Bronchial epithelial cell (primary cell): Measurements from ENCODE around the gene MLXIP. TPM values are rescaled to one million over a fixed set of nuclear protein-coding genes. Genes with fewer than 3 reads are reported as not detected.
A peak's percentile ranks its signal among the peaks of the same experiment; 100 is the strongest.

Experiments
- DNase-seq: peaks from one replicate; pipeline ENCODE4 v3.0.0-alpha.2; 2010; ENCODE audit warnings: low read depth
- FAIRE-seq: peaks from 2 replicates; lab custom pipeline; 2011; peaks lifted over from hg19 to GRCh38; lab: Jason Lieb, UNC
- H3K27me3 ChIP-seq: 2 replicates; pipeline ENCODE4 v1.5.1; 2011; ENCODE audit warnings: low read length; ENCODE audit not compliant: control insufficient read depth, insufficient read depth
- H3K36me3 ChIP-seq: 2 replicates; pipeline ENCODE4 v1.5.1; 2011; ENCODE audit warnings: low read length; ENCODE audit not compliant: control insufficient read depth, insufficient read depth
- H3K4me3 ChIP-seq: 2 replicates; pipeline ENCODE4 v1.5.1; 2011; ENCODE audit warnings: mild to moderate bottlenecking, low read depth, low read length, control low read depth
- CTCF ChIP-seq: IDR thresholded peaks from 2 replicates; pipeline ENCODE4 v1.5.1; 2011; ENCODE audit warnings: mild to moderate bottlenecking, moderate library complexity, low read length, control low read depth, inconsistent platforms; ENCODE audit not compliant: insufficient read depth, severe bottlenecking
- total RNA-seq: library from RNA; depleted of rRNA; stranded (reverse); fragments of >200 nt; gene quantifications from 2 replicates; pipeline ENCODE4 v1.2.1, GENCODE V29; 2014

The MLXIP gene
- total RNA-seq, 1 donor from 2014 or later, result 9.2 TPM

GRCh38 chr12:122079532-122080081 is 1.1 kb downstream of the MLXIP start:
- no peaks in the 10 kb centered on the region for H3K27me3 ChIP-seq
- H3K4me3 ChIP-seq, result peak overlapping the region; percentile 56
- DNase-seq (no peak), FAIRE-seq (no peak)
- H3K36me3 ChIP-seq, result peaks cover 4% of the 10 kb centered on the region
- no peak for TF ChIP-seq CTCF

- FAIRE-seq, result no peak
- H3K27me3 ChIP-seq, result no peaks in the 10 kb centered on the region
- H3K4me3 ChIP-seq, result peak overlapping the region; percentile 56
- DNase-seq, result peak; percentile 92
- no peak for TF ChIP-seq CTCF
- peaks cover 4% of the 10 kb centered on the region for H3K36me3 ChIP-seq
These were observed 1.9 kb downstream of the MLXIP start for GRCh38 chr12:122080149-122081082.

- DNase-seq (peak; percentile 89), FAIRE-seq (no peak)
- no peaks in the 10 kb centered on the region for H3K27me3 ChIP-seq
- peak overlapping the region; percentile 56 for H3K4me3 ChIP-seq
- no peak for TF ChIP-seq CTCF
- H3K36me3 ChIP-seq, result peaks cover 4% of the 10 kb centered on the region
These were observed 2.6 kb downstream of the MLXIP start for GRCh38 chr12:122081083-122081696.

GRCh38 chr12:122081697-122082221 is 3.2 kb downstream of the MLXIP start:
- H3K4me3 ChIP-seq, result peak overlapping the region; percentile 14
- TF ChIP-seq CTCF, result no peak
- peak; percentile 40 for DNase-seq
- peaks cover 6% of the 10 kb centered on the region for H3K36me3 ChIP-seq
- FAIRE-seq, result no peak
- H3K27me3 ChIP-seq, result no peaks in the 10 kb centered on the region

GRCh38 chr12:122082621-122083356 is 4.2 kb downstream of the MLXIP start:
- peaks cover 8% of the 10 kb centered on the region for H3K36me3 ChIP-seq
- TF ChIP-seq CTCF, result no peak
- no peak overlapping the region for H3K4me3 ChIP-seq
- DNase-seq (no peak), FAIRE-seq (no peak)
- H3K27me3 ChIP-seq, result no peaks in the 10 kb centered on the region
